Measurements from ENCODE around the gene SLC7A6. TPM values are rescaled to one million over a fixed set of nuclear protein-coding genes. Genes with fewer than 3 reads are reported as not detected.

SLC7A6 gene
- total and polyA plus RNA-seq, 2 of the 13 experiments (the other 11 are each of a cell fraction or from before 2014, with no cell fraction given): 35.8 to 70.8 TPM

DNA sequence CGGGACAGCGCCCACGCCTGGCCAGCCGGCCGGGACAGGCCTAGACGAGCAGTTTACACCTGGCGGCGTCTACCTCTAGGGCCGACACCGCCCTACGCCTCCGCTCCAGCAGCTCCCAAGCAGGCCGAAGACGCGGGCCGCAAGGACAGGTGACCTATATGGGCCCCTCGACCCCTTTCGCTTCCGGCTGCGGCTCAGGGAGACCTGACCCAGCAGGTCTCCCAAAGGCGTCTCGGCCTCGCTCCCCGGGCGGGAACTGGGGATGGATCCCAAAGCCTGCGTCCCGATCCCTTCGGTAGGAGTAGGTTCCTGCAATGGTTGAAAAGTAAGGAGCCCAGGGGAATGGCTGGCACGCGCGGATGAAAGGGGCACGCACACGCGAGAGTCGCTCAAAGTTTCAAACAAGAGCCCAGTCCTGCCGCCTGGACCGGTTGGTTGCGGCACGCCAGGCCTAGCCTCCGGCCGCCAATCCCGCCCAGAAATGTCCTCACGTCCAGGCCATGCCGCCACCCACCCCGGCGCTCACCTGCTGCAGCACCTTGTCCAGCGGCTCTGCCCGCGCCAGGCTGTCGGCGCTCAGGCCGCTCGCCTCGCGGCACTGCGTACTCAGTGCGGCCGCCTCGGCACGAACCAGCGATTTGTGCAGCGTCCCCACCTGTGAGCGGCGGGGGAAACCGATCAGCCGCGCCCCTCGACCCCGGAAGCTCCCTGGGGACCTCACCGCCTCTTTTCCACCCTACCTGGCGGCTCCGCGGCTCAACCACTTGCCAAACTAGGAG lies 29.0 kb upstream of the SLC7A6 start (continued):
- TF ChIP-seq, protein P1, sequence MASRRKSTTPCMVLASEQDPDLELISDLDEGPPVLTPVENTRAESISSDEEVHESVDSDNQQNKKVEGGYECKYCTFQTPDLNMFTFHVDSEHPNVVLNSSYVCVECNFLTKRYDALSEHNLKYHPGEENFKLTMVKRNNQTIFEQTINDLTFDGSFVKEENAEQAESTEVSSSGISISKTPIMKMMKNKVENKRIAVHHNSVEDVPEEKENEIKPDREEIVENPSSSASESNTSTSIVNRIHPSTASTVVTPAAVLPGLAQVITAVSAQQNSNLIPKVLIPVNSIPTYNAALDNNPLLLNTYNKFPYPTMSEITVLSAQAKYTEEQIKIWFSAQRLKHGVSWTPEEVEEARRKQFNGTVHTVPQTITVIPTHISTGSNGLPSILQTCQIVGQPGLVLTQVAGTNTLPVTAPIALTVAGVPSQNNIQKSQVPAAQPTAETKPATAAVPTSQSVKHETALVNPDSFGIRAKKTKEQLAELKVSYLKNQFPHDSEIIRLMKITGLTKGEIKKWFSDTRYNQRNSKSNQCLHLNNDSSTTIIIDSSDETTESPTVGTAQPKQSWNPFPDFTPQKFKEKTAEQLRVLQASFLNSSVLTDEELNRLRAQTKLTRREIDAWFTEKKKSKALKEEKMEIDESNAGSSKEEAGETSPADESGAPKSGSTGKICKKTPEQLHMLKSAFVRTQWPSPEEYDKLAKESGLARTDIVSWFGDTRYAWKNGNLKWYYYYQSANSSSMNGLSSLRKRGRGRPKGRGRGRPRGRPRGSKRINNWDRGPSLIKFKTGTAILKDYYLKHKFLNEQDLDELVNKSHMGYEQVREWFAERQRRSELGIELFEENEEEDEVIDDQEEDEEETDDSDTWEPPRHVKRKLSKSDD (CRISPR knock-in tag; IDR thresholded peaks at IDR 0.05; ENCODE audit: low read depth): no peak
- no peak; the same call in 1 of the 2 replicates for TF ChIP-seq RNF2 (conservative IDR thresholded peaks at IDR 0.05; ENCODE audit: low read depth)
- no peak for TF ChIP-seq KDM4B (CRISPR knock-in tag; IDR thresholded peaks at IDR 0.05)
- TF ChIP-seq CAMTA2 (CRISPR knock-in tag; IDR thresholded peaks at IDR 0.05; ENCODE audit: borderline replicate concordance): no peak
- peak; percentile 49 for TF ChIP-seq ZSCAN29 (CRISPR knock-in tag; conservative IDR thresholded peaks at IDR 0.05)
- TF ChIP-seq ZNF446 (CRISPR knock-in tag; IDR thresholded peaks at IDR 0.05): no peak
- peak; percentile 55 for TF ChIP-seq NR2C2 (CRISPR knock-in tag; IDR thresholded peaks at IDR 0.05; ENCODE audit: borderline replicate concordance)
- TF ChIP-seq, protein P2, sequence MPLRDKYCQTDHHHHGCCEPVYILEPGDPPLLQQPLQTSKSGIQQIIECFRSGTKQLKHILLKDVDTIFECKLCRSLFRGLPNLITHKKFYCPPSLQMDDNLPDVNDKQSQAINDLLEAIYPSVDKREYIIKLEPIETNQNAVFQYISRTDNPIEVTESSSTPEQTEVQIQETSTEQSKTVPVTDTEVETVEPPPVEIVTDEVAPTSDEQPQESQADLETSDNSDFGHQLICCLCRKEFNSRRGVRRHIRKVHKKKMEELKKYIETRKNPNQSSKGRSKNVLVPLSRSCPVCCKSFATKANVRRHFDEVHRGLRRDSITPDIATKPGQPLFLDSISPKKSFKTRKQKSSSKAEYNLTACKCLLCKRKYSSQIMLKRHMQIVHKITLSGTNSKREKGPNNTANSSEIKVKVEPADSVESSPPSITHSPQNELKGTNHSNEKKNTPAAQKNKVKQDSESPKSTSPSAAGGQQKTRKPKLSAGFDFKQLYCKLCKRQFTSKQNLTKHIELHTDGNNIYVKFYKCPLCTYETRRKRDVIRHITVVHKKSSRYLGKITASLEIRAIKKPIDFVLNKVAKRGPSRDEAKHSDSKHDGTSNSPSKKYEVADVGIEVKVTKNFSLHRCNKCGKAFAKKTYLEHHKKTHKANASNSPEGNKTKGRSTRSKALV (CRISPR knock-in tag; IDR thresholded peaks at IDR 0.05): peak; percentile 73; the same call in 1 of the 2 replicates
- no peak for TF ChIP-seq ZNF496 (CRISPR knock-in tag; IDR thresholded peaks at IDR 0.05; ENCODE audit: insufficient replicate concordance)
- TF ChIP-seq BRCA1 (CRISPR knock-in tag; IDR thresholded peaks at IDR 0.05): peak; percentile 94
- no peak; the same call in none of the 2 replicates for TF ChIP-seq ZFAT (CRISPR knock-in tag; conservative IDR thresholded peaks at IDR 0.05)
- TF ChIP-seq FOXC1 (CRISPR knock-in tag; IDR thresholded peaks at IDR 0.05; ENCODE audit: borderline replicate concordance): 0 out of 2 replicates have a peak, but pooled peaks have one; percentile 50
- TF ChIP-seq ETV5 (CRISPR knock-in tag; IDR thresholded peaks at IDR 0.05; ENCODE audit: borderline replicate concordance): no peak
- no peak for TF ChIP-seq SMC3 (IDR thresholded peaks at IDR 0.05; ENCODE audit: low read length)
- TF ChIP-seq, protein P3, sequence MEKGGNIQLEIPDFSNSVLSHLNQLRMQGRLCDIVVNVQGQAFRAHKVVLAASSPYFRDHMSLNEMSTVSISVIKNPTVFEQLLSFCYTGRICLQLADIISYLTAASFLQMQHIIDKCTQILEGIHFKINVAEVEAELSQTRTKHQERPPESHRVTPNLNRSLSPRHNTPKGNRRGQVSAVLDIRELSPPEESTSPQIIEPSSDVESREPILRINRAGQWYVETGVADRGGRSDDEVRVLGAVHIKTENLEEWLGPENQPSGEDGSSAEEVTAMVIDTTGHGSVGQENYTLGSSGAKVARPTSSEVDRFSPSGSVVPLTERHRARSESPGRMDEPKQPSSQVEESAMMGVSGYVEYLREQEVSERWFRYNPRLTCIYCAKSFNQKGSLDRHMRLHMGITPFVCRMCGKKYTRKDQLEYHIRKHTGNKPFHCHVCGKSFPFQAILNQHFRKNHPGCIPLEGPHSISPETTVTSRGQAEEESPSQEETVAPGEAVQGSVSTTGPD (CRISPR knock-in tag; IDR thresholded peaks at IDR 0.05): no peak
- TF ChIP-seq REL (CRISPR knock-in tag; conservative IDR thresholded peaks at IDR 0.05): no peak
- no peak for TF ChIP-seq TRIM24 (CRISPR knock-in tag; IDR thresholded peaks at IDR 0.05)
- TF ChIP-seq SETDB1 (CRISPR knock-in tag; IDR thresholded peaks at IDR 0.05; ENCODE audit: borderline replicate concordance): no peak
- TF ChIP-seq, protein P4, sequence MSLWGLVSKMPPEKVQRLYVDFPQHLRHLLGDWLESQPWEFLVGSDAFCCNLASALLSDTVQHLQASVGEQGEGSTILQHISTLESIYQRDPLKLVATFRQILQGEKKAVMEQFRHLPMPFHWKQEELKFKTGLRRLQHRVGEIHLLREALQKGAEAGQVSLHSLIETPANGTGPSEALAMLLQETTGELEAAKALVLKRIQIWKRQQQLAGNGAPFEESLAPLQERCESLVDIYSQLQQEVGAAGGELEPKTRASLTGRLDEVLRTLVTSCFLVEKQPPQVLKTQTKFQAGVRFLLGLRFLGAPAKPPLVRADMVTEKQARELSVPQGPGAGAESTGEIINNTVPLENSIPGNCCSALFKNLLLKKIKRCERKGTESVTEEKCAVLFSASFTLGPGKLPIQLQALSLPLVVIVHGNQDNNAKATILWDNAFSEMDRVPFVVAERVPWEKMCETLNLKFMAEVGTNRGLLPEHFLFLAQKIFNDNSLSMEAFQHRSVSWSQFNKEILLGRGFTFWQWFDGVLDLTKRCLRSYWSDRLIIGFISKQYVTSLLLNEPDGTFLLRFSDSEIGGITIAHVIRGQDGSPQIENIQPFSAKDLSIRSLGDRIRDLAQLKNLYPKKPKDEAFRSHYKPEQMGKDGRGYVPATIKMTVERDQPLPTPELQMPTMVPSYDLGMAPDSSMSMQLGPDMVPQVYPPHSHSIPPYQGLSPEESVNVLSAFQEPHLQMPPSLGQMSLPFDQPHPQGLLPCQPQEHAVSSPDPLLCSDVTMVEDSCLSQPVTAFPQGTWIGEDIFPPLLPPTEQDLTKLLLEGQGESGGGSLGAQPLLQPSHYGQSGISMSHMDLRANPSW (CRISPR knock-in tag; IDR thresholded peaks at IDR 0.05; ENCODE audit: borderline replicate concordance): no peak; the same call in 1 of the 2 replicates
- no peak for TF ChIP-seq CENPT (CRISPR knock-in tag; IDR thresholded peaks at IDR 0.05; ENCODE audit: low read depth)
